Measurements from ENCODE around the gene AGPS.

The AGPS gene

DNA sequence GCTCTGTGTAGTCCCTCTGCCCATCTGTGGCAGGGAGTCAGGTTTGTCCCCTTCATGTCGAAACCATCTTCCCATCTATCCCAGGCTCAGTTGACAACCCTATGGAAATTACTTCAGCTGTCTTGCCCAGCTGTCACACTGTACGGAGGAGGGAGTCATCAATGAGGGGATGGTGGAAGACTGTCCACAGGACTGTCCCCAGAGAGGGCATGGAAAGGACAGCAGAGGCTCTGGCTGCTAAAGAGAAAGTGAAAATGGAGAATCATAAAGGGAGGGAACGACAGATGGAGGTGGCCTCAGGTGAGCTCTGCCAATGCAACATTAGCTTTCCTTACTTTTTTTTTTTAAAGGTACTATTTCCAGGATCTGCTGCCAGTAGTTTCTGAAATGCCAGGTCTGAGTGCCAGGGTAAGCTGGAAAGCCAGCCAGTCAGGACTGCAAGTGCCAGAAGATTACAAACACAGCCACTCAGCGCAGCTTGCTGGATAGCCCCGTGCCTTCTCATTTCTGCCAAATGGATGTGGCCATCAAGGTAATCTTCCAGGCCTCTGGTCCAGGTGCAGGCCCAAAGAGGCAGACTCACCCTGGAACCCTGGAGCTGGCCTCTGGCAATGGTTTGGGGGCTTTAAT, 192.8 kb downstream of the AGPS start:
- H3K27ac ChIP-seq (ENCODE audit: low read length), result no peak overlapping the region
- H3K9ac ChIP-seq (ENCODE audit: low read length), result no peak overlapping the region
- H3K36me3 ChIP-seq (ENCODE audit: control insufficient read depth, low read depth, low read length), result no peaks in the 10 kb centered on the region
- no peak overlapping the region for H3K4me3 ChIP-seq (ENCODE audit: low read length)
- no peaks in the 10 kb centered on the region for H3K27me3 ChIP-seq (ENCODE audit: control insufficient read depth, insufficient read depth, low read length)
- no peaks in the 10 kb centered on the region for H3K9me3 ChIP-seq (ENCODE audit: control insufficient read depth, low read depth, low read length)
- no peaks in the 10 kb centered on the region for H3K4me1 ChIP-seq (ENCODE audit: control insufficient read depth, low read depth, low read length)

DNA sequence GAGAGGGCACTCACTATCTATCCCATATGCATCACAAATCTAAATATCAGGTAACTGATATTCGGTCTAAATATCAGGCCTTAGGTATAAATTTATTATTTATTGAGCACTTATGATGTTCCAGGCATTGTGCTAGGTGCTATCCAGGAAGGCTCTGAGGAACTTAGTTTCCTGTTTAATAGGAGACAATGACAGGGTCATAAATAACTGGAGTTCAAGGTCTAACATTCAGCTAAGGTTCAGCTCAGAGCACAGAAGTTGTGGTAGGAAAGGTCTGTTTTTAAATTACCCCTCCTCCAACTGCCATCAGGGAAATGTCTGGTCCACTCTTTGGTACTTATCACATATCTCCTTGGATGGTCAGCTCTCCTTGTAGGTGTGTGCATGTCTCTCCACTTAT, 193.6 kb downstream of the AGPS start:
- no peaks in the 10 kb centered on the region for H3K4me1 ChIP-seq (ENCODE audit: control insufficient read depth, low read depth, low read length)
- H3K9me3 ChIP-seq (ENCODE audit: control insufficient read depth, low read depth, low read length), result no peaks in the 10 kb centered on the region

GRCh38 chr2:177587371-177587770, 194.8 kb downstream of the AGPS start:
- Histone ChIP-seq H3K27ac (ENCODE audit: low read length) (no peak overlapping the region), H3K36me3 (ENCODE audit: control insufficient read depth, low read depth, low read length) (no peaks in the 10 kb centered on the region), H3K9ac (ENCODE audit: low read length) (no peak overlapping the region), H3K4me3 (ENCODE audit: low read length) (no peak overlapping the region), H3K9me3 (ENCODE audit: control insufficient read depth, low read depth, low read length) (no peaks in the 10 kb centered on the region), H3K27me3 (ENCODE audit: control insufficient read depth, insufficient read depth, low read length) (no peaks in the 10 kb centered on the region), H3K4me1 (ENCODE audit: control insufficient read depth, low read depth, low read length) (no peaks in the 10 kb centered on the region)

More for the DNA sequence above, 193.6 kb downstream of the AGPS start:
- Histone ChIP-seq H3K27ac (ENCODE audit: low read length) (no peak overlapping the region), H3K4me3 (ENCODE audit: low read length) (no peak overlapping the region), H3K36me3 (ENCODE audit: control insufficient read depth, low read depth, low read length) (no peaks in the 10 kb centered on the region), H3K9ac (ENCODE audit: low read length) (no peak overlapping the region), H3K27me3 (ENCODE audit: control insufficient read depth, insufficient read depth, low read length) (no peaks in the 10 kb centered on the region)

GRCh38 chr2:177588671-177589070, 196.1 kb downstream of the AGPS start:
- Histone ChIP-seq H3K27ac (ENCODE audit: low read length) (no peak overlapping the region), H3K27me3 (ENCODE audit: control insufficient read depth, insufficient read depth, low read length) (no peaks in the 10 kb centered on the region), H3K9me3 (ENCODE audit: control insufficient read depth, low read depth, low read length) (no peaks in the 10 kb centered on the region), H3K4me1 (ENCODE audit: control insufficient read depth, low read depth, low read length) (no peaks in the 10 kb centered on the region), H3K9ac (ENCODE audit: low read length) (no peak overlapping the region), H3K4me3 (ENCODE audit: low read length) (no peak overlapping the region), H3K36me3 (ENCODE audit: control insufficient read depth, low read depth, low read length) (no peaks in the 10 kb centered on the region)

- H3K9ac ChIP-seq (ENCODE audit: low read length), result no peak overlapping the region
- no peaks in the 10 kb centered on the region for H3K27me3 ChIP-seq (ENCODE audit: control insufficient read depth, insufficient read depth, low read length)
- H3K27ac ChIP-seq (ENCODE audit: low read length), result no peak overlapping the region
- H3K36me3 ChIP-seq (ENCODE audit: control insufficient read depth, low read depth, low read length), result no peaks in the 10 kb centered on the region
- H3K4me1 ChIP-seq (ENCODE audit: control insufficient read depth, low read depth, low read length), result no peaks in the 10 kb centered on the region
- H3K9me3 ChIP-seq (ENCODE audit: control insufficient read depth, low read depth, low read length), result no peaks in the 10 kb centered on the region
- no peak overlapping the region for H3K4me3 ChIP-seq (ENCODE audit: low read length)
These were observed 196.6 kb downstream of the AGPS start for GRCh38 chr2:177589186-177589585.

- H3K4me1 ChIP-seq (ENCODE audit: control insufficient read depth, low read depth, low read length), result peaks cover 10% of the 10 kb centered on the region
- H3K9ac ChIP-seq (ENCODE audit: low read length), result no peak overlapping the region
- no peak overlapping the region for H3K27ac ChIP-seq (ENCODE audit: low read length)
- H3K4me3 ChIP-seq (ENCODE audit: low read length), result no peak overlapping the region
- H3K36me3 ChIP-seq (ENCODE audit: control insufficient read depth, low read depth, low read length), result no peaks in the 10 kb centered on the region
- no peaks in the 10 kb centered on the region for H3K27me3 ChIP-seq (ENCODE audit: control insufficient read depth, insufficient read depth, low read length)
- H3K9me3 ChIP-seq (ENCODE audit: control insufficient read depth, low read depth, low read length), result no peaks in the 10 kb centered on the region
These were observed 199.8 kb downstream of the AGPS start for GRCh38 chr2:177592397-177592796.

DNA sequence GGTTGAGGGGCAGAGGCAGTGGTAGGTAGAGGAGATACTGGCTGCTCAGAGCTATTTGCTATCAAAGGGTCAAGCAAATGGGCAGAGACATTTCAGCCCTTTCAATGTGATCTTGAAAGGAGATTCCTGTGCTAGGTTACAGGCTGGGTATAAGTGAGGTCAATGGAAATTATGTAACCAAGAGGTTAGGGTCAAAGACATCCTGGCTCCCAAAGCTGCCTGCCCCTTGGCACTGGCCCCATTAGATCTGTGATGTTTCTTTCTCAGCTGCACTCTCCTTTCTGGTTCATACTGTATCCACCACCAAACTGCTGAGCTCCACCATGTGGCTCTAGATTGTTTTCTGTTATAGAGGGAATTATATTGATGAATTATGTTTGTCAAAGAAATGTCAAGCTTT, 200.4 kb downstream of the AGPS start:
- Histone ChIP-seq H3K9me3 (ENCODE audit: control insufficient read depth, low read depth, low read length) (no peaks in the 10 kb centered on the region), H3K4me1 (ENCODE audit: control insufficient read depth, low read depth, low read length) (peaks cover 15% of the 10 kb centered on the region), H3K27ac (ENCODE audit: low read length) (no peak overlapping the region), H3K36me3 (ENCODE audit: control insufficient read depth, low read depth, low read length) (no peaks in the 10 kb centered on the region), H3K27me3 (ENCODE audit: control insufficient read depth, insufficient read depth, low read length) (no peaks in the 10 kb centered on the region), H3K9ac (ENCODE audit: low read length) (no peak overlapping the region), H3K4me3 (ENCODE audit: low read length) (no peak overlapping the region)

- Histone ChIP-seq H3K4me3 (ENCODE audit: low read length) (no peak overlapping the region), H3K9ac (ENCODE audit: low read length) (no peak overlapping the region), H3K4me1 (ENCODE audit: control insufficient read depth, low read depth, low read length) (peaks cover 17% of the 10 kb centered on the region)
These were observed 200.8 kb downstream of the AGPS start for GRCh38 chr2:177593402-177593801.

More at GRCh38 chr2:177593402-177593801, 200.8 kb downstream of the AGPS start:
- Histone ChIP-seq H3K27ac (ENCODE audit: low read length) (no peak overlapping the region), H3K9me3 (ENCODE audit: control insufficient read depth, low read depth, low read length) (no peaks in the 10 kb centered on the region), H3K36me3 (ENCODE audit: control insufficient read depth, low read depth, low read length) (no peaks in the 10 kb centered on the region), H3K27me3 (ENCODE audit: control insufficient read depth, insufficient read depth, low read length) (no peaks in the 10 kb centered on the region)
